WTC11 (cell line): Measurements from ENCODE around the gene PLCG2.

Experiments
- MXD4 ChIP-seq: fragments of 250-450 bp; sonication (Bioruptor Pico); IDR thresholded peaks from 2 replicates; pipeline ENCODE4 v1.8.0; 2021; ENCODE audit warnings: mild to moderate bottlenecking, moderate library complexity, borderline replicate concordance
- NR3C1 ChIP-seq: sonication (generic); formaldehyde crosslinking; conservative IDR thresholded peaks from 2 replicates; pipeline ENCODE4 v1.8.1; 2023; ENCODE audit warnings: low read depth, mild to moderate bottlenecking, missing genetic modification reagents
- TCF7 ChIP-seq: sonication (generic); formaldehyde crosslinking; IDR thresholded peaks from 2 replicates; pipeline ENCODE4 v1.8.0; 2022; ENCODE audit warnings: mild to moderate bottlenecking, low read depth, missing genetic modification reagents, moderate library complexity
- ZNF219 ChIP-seq: sonication (generic); formaldehyde crosslinking; IDR thresholded peaks from 2 replicates; pipeline ENCODE4 v1.8.0; 2023; ENCODE audit warnings: missing genetic modification reagents, mild to moderate bottlenecking, borderline replicate concordance
- ZNF232 ChIP-seq: sonication (generic); formaldehyde crosslinking; IDR thresholded peaks from 2 replicates; pipeline ENCODE4 v1.8.0; 2022; ENCODE audit warnings: mild to moderate bottlenecking, missing genetic modification reagents
- TF ChIP-seq, protein P1 (sequence below): fragments of 200-600 bp; IDR thresholded peaks from 2 replicates; pipeline ENCODE4 v1.8.0; 2022; ENCODE audit warnings: antibody characterized with exemption
- TF ChIP-seq, protein P2 (sequence below): sonication (generic); formaldehyde crosslinking; IDR thresholded peaks from 2 replicates; pipeline ENCODE4 v1.8.1; 2023; ENCODE audit warnings: mild to moderate bottlenecking, missing genetic modification reagents, moderate library complexity
- TF ChIP-seq, protein P3 (sequence below): sonication (generic); formaldehyde crosslinking; IDR thresholded peaks from 2 replicates; pipeline ENCODE4 v1.8.0; 2022; ENCODE audit warnings: mild to moderate bottlenecking, missing genetic modification reagents
- TF ChIP-seq, protein P4 (sequence below): sonication (generic); formaldehyde crosslinking; conservative IDR thresholded peaks from 2 replicates; pipeline ENCODE4 v1.8.1; 2023; ENCODE audit warnings: mild to moderate bottlenecking, low read depth, missing genetic modification reagents, moderate library complexity

- TF ChIP-seq MXD4 (CRISPR knock-in tag): no peak
- no peak for TF ChIP-seq ZNF232 (CRISPR knock-in tag)
- TF ChIP-seq, protein P1, sequence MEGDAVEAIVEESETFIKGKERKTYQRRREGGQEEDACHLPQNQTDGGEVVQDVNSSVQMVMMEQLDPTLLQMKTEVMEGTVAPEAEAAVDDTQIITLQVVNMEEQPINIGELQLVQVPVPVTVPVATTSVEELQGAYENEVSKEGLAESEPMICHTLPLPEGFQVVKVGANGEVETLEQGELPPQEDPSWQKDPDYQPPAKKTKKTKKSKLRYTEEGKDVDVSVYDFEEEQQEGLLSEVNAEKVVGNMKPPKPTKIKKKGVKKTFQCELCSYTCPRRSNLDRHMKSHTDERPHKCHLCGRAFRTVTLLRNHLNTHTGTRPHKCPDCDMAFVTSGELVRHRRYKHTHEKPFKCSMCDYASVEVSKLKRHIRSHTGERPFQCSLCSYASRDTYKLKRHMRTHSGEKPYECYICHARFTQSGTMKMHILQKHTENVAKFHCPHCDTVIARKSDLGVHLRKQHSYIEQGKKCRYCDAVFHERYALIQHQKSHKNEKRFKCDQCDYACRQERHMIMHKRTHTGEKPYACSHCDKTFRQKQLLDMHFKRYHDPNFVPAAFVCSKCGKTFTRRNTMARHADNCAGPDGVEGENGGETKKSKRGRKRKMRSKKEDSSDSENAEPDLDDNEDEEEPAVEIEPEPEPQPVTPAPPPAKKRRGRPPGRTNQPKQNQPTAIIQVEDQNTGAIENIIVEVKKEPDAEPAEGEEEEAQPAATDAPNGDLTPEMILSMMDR: no peak
- TF ChIP-seq, protein P2, sequence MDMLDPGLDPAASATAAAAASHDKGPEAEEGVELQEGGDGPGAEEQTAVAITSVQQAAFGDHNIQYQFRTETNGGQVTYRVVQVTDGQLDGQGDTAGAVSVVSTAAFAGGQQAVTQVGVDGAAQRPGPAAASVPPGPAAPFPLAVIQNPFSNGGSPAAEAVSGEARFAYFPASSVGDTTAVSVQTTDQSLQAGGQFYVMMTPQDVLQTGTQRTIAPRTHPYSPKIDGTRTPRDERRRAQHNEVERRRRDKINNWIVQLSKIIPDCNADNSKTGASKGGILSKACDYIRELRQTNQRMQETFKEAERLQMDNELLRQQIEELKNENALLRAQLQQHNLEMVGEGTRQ: no peak
- TF ChIP-seq, protein P3, sequence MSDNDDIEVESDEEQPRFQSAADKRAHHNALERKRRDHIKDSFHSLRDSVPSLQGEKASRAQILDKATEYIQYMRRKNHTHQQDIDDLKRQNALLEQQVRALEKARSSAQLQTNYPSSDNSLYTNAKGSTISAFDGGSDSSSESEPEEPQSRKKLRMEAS: no peak
- TF ChIP-seq, protein P4, sequence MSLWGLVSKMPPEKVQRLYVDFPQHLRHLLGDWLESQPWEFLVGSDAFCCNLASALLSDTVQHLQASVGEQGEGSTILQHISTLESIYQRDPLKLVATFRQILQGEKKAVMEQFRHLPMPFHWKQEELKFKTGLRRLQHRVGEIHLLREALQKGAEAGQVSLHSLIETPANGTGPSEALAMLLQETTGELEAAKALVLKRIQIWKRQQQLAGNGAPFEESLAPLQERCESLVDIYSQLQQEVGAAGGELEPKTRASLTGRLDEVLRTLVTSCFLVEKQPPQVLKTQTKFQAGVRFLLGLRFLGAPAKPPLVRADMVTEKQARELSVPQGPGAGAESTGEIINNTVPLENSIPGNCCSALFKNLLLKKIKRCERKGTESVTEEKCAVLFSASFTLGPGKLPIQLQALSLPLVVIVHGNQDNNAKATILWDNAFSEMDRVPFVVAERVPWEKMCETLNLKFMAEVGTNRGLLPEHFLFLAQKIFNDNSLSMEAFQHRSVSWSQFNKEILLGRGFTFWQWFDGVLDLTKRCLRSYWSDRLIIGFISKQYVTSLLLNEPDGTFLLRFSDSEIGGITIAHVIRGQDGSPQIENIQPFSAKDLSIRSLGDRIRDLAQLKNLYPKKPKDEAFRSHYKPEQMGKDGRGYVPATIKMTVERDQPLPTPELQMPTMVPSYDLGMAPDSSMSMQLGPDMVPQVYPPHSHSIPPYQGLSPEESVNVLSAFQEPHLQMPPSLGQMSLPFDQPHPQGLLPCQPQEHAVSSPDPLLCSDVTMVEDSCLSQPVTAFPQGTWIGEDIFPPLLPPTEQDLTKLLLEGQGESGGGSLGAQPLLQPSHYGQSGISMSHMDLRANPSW (CRISPR knock-in tag): no peak
- TF ChIP-seq NR3C1 (CRISPR knock-in tag): no peak
- no peak for TF ChIP-seq ZNF219 (CRISPR knock-in tag)
- no peak for TF ChIP-seq TCF7 (CRISPR knock-in tag)
These were observed 150.8 kb downstream of the PLCG2 start for GRCh38 chr16:81929841-81930240.
